GM21381 (cell line): ENCODE results near the gene SEC14L5.

Experiments used
- ATAC-seq: cut with Tn5 transposase; IDR thresholded peaks from one replicate; pipeline ENCODE4 v1.9.1; 2021; ENCODE audit warnings: mild to moderate bottlenecking, moderate library complexity; ENCODE audit not compliant: unreplicated experiment

SEC14L5 gene

DNA sequence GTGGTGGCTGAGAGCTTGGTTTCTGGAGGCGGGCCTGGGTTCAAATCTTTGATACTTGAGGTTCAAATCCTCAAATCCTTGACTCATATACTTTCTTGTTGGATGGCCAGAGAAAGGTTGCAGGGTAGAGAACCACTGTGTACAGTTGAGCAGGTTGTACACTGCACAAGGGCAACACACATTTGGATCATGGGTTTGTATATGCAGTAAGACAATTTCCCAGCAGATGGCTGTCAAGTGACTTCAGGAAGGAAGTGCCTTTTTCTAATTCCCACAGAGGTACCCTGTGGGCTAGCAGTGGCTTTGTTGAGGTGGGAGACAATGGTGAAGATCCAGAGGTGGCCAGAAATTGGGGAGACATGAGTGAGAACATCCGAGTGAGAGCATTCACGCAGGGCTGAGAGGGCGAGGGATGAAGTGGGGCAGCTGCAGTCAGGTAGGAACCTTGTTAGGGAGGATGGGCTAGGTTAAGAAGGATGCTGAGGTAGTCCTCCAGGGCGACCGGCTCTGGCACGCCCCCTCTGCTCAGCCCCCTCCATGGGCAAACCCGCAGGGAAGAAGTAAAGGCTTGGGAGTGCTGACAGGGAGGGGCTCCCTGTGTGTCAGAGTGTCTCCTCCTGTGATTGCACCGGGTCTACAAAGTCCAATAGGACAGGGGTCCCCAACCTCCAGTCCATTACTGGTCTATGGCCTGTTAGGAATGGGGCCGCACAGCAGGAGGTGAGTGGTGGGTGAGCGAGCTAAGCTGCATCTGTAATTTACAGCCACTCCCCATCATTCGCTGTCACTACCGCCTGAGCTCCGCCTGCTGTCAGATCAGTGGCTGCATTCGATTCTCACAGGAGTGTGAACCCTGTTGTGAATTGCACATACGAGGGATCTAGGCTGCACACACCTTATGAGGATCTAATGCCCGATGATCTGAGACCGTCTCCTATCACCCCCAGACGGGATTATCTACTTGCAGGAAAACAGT, 104.9 kb downstream of the SEC14L5 start:
- ATAC-seq = no peak

DNA sequence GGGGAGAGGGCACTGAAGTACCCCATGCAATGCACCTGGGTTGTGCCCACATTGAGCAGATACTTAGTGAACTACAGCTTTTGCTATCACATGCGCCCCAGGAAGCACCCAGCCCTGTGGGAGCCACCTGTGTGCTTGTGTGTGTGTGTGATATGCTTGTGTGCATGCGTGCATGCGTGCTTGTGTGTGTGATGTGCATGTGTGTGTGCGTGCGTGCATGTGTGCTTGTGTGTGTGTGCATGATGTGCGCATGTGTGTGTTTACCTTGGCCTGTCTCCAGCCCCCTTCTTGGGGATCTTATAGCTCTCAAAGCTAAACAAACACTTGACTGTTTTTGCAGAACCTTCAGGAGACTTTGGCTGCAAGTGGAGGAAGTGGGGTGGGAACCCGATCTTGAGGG, 106.8 kb downstream of the SEC14L5 start:
- no peak for ATAC-seq

DNA sequence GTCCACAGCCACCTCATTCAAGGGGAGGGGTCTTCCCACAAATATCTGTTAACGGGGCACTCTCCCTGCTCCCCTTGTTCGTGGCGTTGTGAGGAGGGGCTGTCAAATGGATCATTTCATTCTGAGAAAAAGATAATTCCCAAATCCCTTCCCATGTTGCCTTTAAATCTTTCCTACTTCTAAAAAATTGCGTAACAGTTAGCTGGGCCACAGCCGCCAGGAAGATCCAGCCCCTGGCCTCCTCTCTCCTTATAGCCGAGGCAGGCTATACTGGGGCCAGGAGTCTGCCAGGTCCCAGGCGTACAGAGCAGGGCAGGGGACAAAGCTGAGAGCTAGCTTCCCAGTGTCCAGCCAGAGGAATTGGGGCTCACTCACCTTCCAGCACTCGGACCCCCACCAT, 107.2 kb downstream of the SEC14L5 start:
- ATAC-seq = no peak

- no peak for ATAC-seq
Observed at GRCh38 chr16:5065813-5066212, 107.7 kb downstream of the SEC14L5 start, which contains the start of gene C16orf89. Gene C16orf89, minus strand, starts transcription at chr16:5065956. Its CDS starts 48 bp downstream, at chr16:5065908.

- ATAC-seq = no peak
Observed at GRCh38 chr16:5066511-5066910, 108.4 kb downstream of the SEC14L5 start.
